Measurements from ENCODE around the gene OXSR1.
A peak's percentile ranks its signal among the peaks of the same experiment; 100 is the strongest.

OXSR1 gene

DNA sequence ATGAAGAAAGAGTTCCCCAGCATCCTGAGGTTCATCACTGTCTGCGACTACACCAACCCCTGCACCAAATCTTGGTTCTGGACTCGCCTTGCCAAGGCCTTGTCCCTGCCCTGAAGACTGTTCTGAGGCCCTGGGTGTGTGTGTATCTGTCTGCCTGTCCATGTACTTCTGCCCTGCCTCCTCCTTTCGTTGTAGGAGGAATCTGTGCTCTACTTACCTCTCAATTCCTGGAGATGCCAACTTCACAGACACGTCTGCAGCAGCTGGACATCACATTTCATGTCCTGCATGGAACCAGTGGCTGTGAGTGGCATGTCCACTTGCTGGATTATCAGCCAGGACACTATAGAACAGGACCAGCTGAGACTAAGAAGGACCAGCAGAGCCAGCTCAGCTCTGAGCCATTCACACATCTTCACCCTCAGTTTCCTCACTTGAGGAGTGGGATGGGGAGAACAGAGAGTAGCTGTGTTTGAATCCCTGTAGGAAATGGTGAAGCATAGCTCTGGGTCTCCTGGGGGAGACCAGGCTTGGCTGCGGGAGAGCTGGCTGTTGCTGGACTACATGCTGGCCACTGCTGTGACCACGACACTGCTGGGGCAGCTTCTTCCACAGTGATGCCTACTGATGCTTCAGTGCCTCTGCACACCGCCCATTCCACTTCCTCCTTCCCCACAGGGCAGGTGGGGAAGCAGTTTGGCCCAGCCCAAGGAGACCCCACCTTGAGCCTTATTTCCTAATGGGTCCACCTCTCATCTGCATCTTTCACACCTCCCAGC is 24.0 kb upstream of the OXSR1 start:
- DNase-seq (ENCODE audit: insufficient read length, low spot score) (no peak), FAIRE-seq (no peak)
- TF ChIP-seq POLR2AphosphoS5 (IDR thresholded peaks at IDR 0.05; ENCODE audit: low read depth, low read length) (no peak), SPI1 (IDR thresholded peaks at IDR 0.05; ENCODE audit: low read depth, low read length) (0 out of 2 replicates have a peak, but pooled peaks have one; percentile 13), POU2F2 (IDR thresholded peaks at IDR 0.05; ENCODE audit: low read depth, low read length) (no peak), TAF1 (IDR thresholded peaks at IDR 0.05; ENCODE audit: low read depth, low read length) (no peak), POLR2A (IDR thresholded peaks at IDR 0.05; ENCODE audit: low read depth, low read length) (no peak), PAX5 (IDR thresholded peaks at IDR 0.05; ENCODE audit: insufficient read depth, low read length, severe bottlenecking) (no peak)

DNA sequence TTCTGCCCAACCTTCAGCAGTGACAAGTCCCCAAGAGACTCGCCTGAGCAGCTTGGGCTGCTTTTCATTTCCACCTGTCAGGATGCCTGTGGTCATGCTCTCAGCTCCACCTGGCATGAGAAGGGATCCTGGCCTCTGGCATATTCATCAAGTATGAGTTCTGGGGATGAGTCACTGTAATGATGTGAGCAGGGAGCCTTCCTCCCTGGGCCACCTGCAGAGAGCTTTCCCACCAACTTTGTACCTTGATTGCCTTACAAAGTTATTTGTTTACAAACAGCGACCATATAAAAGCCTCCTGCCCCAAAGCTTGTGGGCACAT is 23.4 kb upstream of the OXSR1 start:
- FAIRE-seq (no peak), DNase-seq (ENCODE audit: insufficient read length, low spot score) (no peak)
- TF ChIP-seq POU2F2 (IDR thresholded peaks at IDR 0.05; ENCODE audit: low read depth, low read length): no peak
- no peak for TF ChIP-seq POLR2AphosphoS5 (IDR thresholded peaks at IDR 0.05; ENCODE audit: low read depth, low read length)
- no peak for TF ChIP-seq SPI1 (IDR thresholded peaks at IDR 0.05; ENCODE audit: low read depth, low read length)
- TF ChIP-seq PAX5 (IDR thresholded peaks at IDR 0.05; ENCODE audit: insufficient read depth, low read length, severe bottlenecking): no peak
- TF ChIP-seq TAF1 (IDR thresholded peaks at IDR 0.05; ENCODE audit: low read depth, low read length): no peak
- TF ChIP-seq POLR2A (IDR thresholded peaks at IDR 0.05; ENCODE audit: low read depth, low read length): no peak

DNA sequence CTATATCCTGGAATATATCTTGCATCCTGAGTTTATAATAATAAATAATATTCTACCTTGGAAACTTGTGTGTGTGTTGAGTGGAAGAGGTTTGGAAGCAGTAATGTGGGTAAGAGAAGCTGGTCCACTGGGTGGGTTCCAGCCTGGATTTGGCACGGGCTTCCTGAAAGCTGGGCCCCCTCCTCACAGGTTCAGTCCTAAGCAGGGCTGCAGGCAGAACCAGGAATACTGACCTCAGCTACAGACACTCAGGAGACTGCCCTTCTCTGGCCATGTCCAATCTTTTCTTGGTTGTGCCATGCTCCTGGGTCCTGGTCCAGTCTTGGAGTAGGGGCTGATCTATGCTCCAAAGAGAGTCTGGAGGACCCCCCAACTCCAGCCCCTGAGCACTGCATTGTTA is 22.4 kb upstream of the OXSR1 start:
- no peak for DNase-seq (ENCODE audit: insufficient read length, low spot score)
- TF ChIP-seq POLR2AphosphoS5 (IDR thresholded peaks at IDR 0.05; ENCODE audit: low read depth, low read length) (no peak), SPI1 (IDR thresholded peaks at IDR 0.05; ENCODE audit: low read depth, low read length) (no peak), PAX5 (IDR thresholded peaks at IDR 0.05; ENCODE audit: insufficient read depth, low read length, severe bottlenecking) (no peak), TAF1 (IDR thresholded peaks at IDR 0.05; ENCODE audit: low read depth, low read length) (no peak), POU2F2 (IDR thresholded peaks at IDR 0.05; ENCODE audit: low read depth, low read length) (no peak), POLR2A (IDR thresholded peaks at IDR 0.05; ENCODE audit: low read depth, low read length) (no peak)
- FAIRE-seq: no peak

DNA sequence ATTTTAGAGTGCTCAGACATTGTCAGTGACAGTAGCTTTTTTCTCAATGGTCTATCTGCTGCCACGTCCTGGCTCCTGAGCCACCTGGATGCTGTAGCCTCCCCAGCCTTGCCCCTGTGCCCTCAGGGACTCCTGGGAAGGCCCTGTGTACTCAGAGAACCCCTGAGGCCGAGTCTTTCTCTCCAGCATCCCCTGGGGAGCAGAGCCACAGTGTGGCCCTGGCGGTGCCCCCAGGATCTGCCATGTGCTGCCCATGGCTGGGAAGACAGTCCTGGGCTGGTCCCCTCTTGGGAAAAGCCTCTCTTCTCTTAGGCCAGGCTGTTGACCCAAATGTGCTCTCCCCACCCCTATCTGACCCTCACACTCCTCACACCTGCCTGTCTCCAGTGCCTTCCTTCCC is 21.8 kb upstream of the OXSR1 start:
- DNase-seq (ENCODE audit: insufficient read length, low spot score) (no peak), FAIRE-seq (no peak)
- no peak for TF ChIP-seq POLR2AphosphoS5 (IDR thresholded peaks at IDR 0.05; ENCODE audit: low read depth, low read length)
- no peak for TF ChIP-seq POLR2A (IDR thresholded peaks at IDR 0.05; ENCODE audit: low read depth, low read length)
- TF ChIP-seq SPI1 (IDR thresholded peaks at IDR 0.05; ENCODE audit: low read depth, low read length): no peak
- no peak for TF ChIP-seq TAF1 (IDR thresholded peaks at IDR 0.05; ENCODE audit: low read depth, low read length)
- TF ChIP-seq PAX5 (IDR thresholded peaks at IDR 0.05; ENCODE audit: insufficient read depth, low read length, severe bottlenecking): no peak
- TF ChIP-seq POU2F2 (IDR thresholded peaks at IDR 0.05; ENCODE audit: low read depth, low read length): no peak

DNA sequence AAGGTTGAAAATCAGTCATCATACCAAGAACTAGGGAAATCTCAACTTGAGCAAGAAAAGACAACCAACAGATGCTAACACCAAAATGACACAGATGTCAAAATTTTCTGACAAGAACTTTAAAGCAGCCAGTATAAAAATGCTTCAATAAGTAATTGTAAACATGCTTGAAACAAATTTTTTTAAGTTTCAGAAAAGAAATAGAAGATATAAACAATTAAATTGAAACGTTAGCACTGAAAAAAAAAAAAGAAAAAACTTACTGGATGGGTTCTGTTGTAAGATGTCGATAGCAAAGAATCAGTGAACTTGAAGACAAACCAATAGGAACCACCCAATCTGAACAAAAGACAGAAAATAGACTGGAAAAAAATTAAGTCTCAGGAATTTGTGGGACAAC is 18.8 kb upstream of the OXSR1 start:
- no peak for FAIRE-seq
- DNase-seq (ENCODE audit: insufficient read length, low spot score): no peak
- TF ChIP-seq POLR2AphosphoS5 (IDR thresholded peaks at IDR 0.05; ENCODE audit: low read depth, low read length): no peak
- TF ChIP-seq TAF1 (IDR thresholded peaks at IDR 0.05; ENCODE audit: low read depth, low read length): no peak
- no peak for TF ChIP-seq PAX5 (IDR thresholded peaks at IDR 0.05; ENCODE audit: insufficient read depth, low read length, severe bottlenecking)
- no peak for TF ChIP-seq SPI1 (IDR thresholded peaks at IDR 0.05; ENCODE audit: low read depth, low read length)
- no peak for TF ChIP-seq POLR2A (IDR thresholded peaks at IDR 0.05; ENCODE audit: low read depth, low read length)
- no peak for TF ChIP-seq POU2F2 (IDR thresholded peaks at IDR 0.05; ENCODE audit: low read depth, low read length)

DNA sequence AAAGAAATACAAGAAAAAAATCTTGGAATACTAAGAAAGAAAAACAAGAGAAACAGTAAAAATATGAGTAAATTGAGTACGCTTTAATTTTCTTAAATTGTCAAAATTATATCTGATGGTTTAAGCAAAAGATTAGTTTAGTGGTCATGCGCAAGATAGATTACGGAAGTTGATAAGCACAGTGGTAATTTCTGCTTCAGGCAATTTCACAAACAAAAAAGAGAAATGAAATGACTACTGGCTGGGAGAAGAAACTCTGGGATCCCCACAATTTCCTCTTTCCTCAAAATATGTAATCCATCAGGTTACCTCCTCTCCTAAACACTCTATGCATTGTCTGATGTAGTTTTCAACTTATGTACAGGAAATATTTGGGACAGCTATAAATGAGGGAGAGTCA is 17.9 kb upstream of the OXSR1 start:
- no peak for FAIRE-seq
- DNase-seq (ENCODE audit: insufficient read length, low spot score): no peak
- TF ChIP-seq TAF1 (IDR thresholded peaks at IDR 0.05; ENCODE audit: low read depth, low read length): no peak
- TF ChIP-seq POU2F2 (IDR thresholded peaks at IDR 0.05; ENCODE audit: low read depth, low read length): no peak
- no peak for TF ChIP-seq POLR2A (IDR thresholded peaks at IDR 0.05; ENCODE audit: low read depth, low read length)
- no peak for TF ChIP-seq PAX5 (IDR thresholded peaks at IDR 0.05; ENCODE audit: insufficient read depth, low read length, severe bottlenecking)
- TF ChIP-seq POLR2AphosphoS5 (IDR thresholded peaks at IDR 0.05; ENCODE audit: low read depth, low read length): no peak
- no peak for TF ChIP-seq SPI1 (IDR thresholded peaks at IDR 0.05; ENCODE audit: low read depth, low read length)

DNA sequence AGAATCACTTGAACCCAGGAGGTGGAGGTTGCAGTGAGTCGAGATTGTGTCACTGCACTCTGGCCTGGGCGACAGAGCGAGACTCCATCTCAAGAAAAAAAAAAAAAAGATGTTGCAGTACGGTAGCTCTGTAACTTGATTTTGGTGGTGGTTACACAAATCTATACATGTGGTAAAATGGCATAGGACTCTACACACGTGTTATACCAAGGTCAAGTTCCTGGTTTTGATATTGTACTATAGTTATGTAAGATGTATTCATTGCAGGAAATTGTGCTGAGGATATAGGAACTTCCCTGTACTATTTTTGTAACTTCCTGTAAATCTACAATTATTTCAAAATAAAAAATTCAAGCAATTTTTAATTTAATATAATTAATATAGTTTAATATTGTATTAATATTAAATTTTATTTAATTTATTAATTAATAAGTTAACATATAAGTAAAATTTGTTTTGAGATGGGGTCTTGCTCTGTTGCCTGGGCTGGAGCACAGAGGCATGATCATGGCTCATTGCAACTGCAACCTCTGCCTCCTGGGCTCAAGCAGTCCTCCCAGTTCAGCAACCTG is 16.9 kb upstream of the OXSR1 start:
- TF ChIP-seq TAF1 (IDR thresholded peaks at IDR 0.05; ENCODE audit: low read depth, low read length) (no peak), POLR2AphosphoS5 (IDR thresholded peaks at IDR 0.05; ENCODE audit: low read depth, low read length) (no peak), SPI1 (IDR thresholded peaks at IDR 0.05; ENCODE audit: low read depth, low read length) (no peak), POLR2A (IDR thresholded peaks at IDR 0.05; ENCODE audit: low read depth, low read length) (no peak), POU2F2 (IDR thresholded peaks at IDR 0.05; ENCODE audit: low read depth, low read length) (no peak), PAX5 (IDR thresholded peaks at IDR 0.05; ENCODE audit: insufficient read depth, low read length, severe bottlenecking) (no peak)
- FAIRE-seq: no peak
- no peak for DNase-seq (ENCODE audit: insufficient read length, low spot score)

DNA sequence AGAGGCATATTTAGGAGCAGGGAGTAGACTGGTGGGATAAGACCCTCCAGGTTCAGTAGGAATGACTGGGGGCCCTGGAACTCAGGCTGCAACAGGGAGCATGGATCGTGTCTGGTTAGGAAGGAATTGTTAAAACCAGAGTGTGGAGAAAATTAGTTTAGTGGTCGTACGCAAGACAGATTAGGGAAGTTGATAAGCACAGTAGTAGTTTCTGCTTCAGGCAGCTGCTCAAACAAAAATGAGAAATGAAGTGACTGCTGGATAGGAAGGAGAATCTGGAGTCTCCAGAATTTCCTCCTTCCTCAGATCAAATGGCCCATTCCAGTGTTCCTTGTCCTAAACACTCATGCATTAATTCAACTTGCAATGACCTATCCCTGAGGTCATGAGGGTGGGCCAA is 15.6 kb upstream of the OXSR1 start:
- DNase-seq (ENCODE audit: insufficient read length, low spot score): no peak
- no peak for FAIRE-seq
- TF ChIP-seq POLR2AphosphoS5 (IDR thresholded peaks at IDR 0.05; ENCODE audit: low read depth, low read length): no peak
- peak; percentile 17; the same call in 1 of the 2 replicates for TF ChIP-seq SPI1 (IDR thresholded peaks at IDR 0.05; ENCODE audit: low read depth, low read length)

DNA sequence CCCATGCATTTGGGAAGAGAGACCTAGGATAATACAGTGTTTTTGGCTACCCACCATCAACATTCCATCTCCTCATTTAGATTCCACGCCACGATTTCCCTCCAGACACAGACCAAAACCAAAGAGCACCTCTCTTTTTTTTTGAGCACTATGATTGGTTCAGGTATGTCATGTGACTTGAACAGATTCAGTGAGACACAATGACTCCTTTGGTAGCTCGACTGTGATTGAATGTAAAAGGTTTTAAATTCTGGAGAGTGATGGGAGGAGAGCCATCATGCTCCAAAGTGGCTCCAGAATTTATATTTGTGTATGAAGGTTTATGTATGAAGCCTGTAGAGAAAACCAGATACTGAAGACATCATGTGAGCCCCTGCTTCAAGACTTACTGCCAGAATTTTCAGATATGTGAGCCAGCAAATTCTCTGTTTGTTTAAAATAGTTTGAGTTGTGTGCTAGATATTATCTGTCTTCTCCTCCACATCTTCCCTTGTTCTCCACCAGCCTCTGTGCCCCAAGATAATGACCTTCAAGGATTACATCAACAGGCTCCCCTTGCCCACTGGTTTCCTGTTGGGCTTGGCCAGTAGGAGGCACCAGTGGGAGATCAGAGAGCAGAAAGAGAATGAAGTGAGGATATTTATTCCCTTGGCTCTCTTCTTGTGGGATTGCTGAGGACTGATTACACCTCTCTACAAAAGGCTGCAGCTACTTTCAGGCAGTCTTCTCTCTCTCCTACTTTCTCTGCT is 14.4 kb upstream of the OXSR1 start:
- FAIRE-seq (no peak), DNase-seq (ENCODE audit: insufficient read length, low spot score) (no peak)
- TF ChIP-seq POU2F2 (IDR thresholded peaks at IDR 0.05; ENCODE audit: low read depth, low read length) (no peak), SPI1 (IDR thresholded peaks at IDR 0.05; ENCODE audit: low read depth, low read length) (no peak), PAX5 (IDR thresholded peaks at IDR 0.05; ENCODE audit: insufficient read depth, low read length, severe bottlenecking) (no peak), POLR2AphosphoS5 (IDR thresholded peaks at IDR 0.05; ENCODE audit: low read depth, low read length) (no peak), TAF1 (IDR thresholded peaks at IDR 0.05; ENCODE audit: low read depth, low read length) (no peak), POLR2A (IDR thresholded peaks at IDR 0.05; ENCODE audit: low read depth, low read length) (no peak)

Data from GM12891 (cell line).